Measurements from ENCODE around the gene ZBBX. TPM values are rescaled to one million over a fixed set of nuclear protein-coding genes. Genes with fewer than 3 reads are reported as not detected.
A peak's percentile ranks its signal among the peaks of the same experiment; 100 is the strongest.

Gene ZBBX
- total and polyA plus RNA-seq, 2 of the 4 experiments (the other 2 are of a cell fraction) = not detected

DNA sequence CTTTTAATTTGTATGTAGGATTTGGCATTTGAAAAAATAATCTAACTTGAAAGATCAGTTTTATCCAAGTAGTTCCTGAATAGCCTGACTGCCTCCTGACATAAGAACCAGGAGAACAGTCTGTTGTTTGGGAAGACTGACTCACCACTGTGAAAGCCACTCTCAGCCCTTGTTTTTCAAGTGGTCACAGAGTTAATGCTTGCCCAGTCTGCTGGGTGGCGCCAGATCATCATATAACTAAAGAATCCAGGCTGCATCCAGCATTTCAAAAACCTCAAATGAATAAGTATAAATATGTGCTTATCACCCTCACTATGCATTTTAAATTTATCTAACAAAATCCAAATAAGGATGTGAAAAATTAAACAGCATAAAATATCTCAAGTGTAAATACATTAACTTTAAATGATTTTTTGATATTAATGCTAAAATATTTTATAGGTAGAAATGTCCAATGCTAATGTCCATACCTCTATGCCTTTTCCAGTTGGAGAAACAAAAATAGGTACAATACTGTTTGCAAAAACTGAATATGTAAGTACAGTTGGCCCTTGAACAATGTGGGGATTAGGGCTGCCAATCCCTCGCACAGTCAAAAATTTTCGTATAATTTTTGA, 26.9 kb upstream of the ZBBX start:
- Histone ChIP-seq H2BK5ac (ENCODE audit: low read depth, low read length, poor library complexity, severe bottlenecking) (no peak overlapping the region), H3K18ac (ENCODE audit: low read depth, low read length) (no peak overlapping the region), H3K79me1 (ENCODE audit: low read depth in 1 of 2, low read length in 2 of 2) (no peaks in the 10 kb centered on the region), H4K20me1 (ENCODE audit: insufficient read depth, low read length) (no peaks in the 10 kb centered on the region), H3K27me3 (ENCODE audit: control insufficient read depth, insufficient read depth, low read length) (no peaks in the 10 kb centered on the region), H2AFZ (replicated peaks; ENCODE audit: low read length, poor library complexity) (no peak overlapping the region), H4K5ac (ENCODE audit: low read depth, low read length) (no peak overlapping the region), H3K4me1 (ENCODE audit: control insufficient read depth, insufficient read depth, low read length) (no peaks in the 10 kb centered on the region), H3K9ac (ENCODE audit: low read depth, low read length) (no peak overlapping the region), H4K8ac (ENCODE audit: low read depth in 2 of 2, low read length in 2 of 2) (no peak overlapping the region), H2AK5ac (ENCODE audit: low read depth, low read length) (no peak overlapping the region), H3K4ac (ENCODE audit: low read depth, low read length) (no peak overlapping the region), H3K4me3 (ENCODE audit: insufficient read depth, low read depth, low read length) (no peak overlapping the region), H3K9me1 (ENCODE audit: insufficient read depth, low read length) (no peaks in the 10 kb centered on the region), H3K27ac (ENCODE audit: insufficient read depth, low read length) (no peak overlapping the region), H3K14ac (replicated peaks; ENCODE audit: low read depth, low read length) (no peak overlapping the region), H3K23ac (ENCODE audit: low read depth, low read length) (no peak overlapping the region), H3K4me2 (ENCODE audit: low read depth, low read length) (no peak overlapping the region), H2BK20ac (ENCODE audit: low read depth, low read length) (no peak overlapping the region), H2BK15ac (ENCODE audit: low read depth, low read length) (no peak overlapping the region), H2AK9ac (replicated peaks; ENCODE audit: low read depth, low read length, poor library complexity) (no peak overlapping the region), H3K9me3 (ENCODE audit: control insufficient read depth, insufficient read depth, low read length) (no peaks in the 10 kb centered on the region; the same call in 1 of the 2 replicates), H4K91ac (ENCODE audit: insufficient read depth, low read depth, low read length) (no peak overlapping the region), H3K36me3 (ENCODE audit: control insufficient read depth, insufficient read depth, low read length) (no peaks in the 10 kb centered on the region), H2BK120ac (ENCODE audit: low read depth, low read length) (no peak overlapping the region), H3K56ac (ENCODE audit: extremely low read depth, insufficient read depth, low read length) (no peak overlapping the region)
- no TSS peak for BruUV-seq (replicated peaks)
- ATAC-seq (ENCODE audit: low read depth) = no peak
- POLR2A ChIA-PET (ENCODE audit: unreplicated experiment) = no interaction called here
- no CpG with 5 or more reads among the region's 3 CpGs for WGBS, 2 experiments (ENCODE audit: extremely low coverage in 2 of 2, insufficient read length in 1 of 2)
- CTCF ChIA-PET = no interaction called here
- in situ Hi-C loops (cut with MboI; ENCODE audit: low sequenced_read_pairs) = no loop called here
- DNase-seq = peak; percentile 15
- intact Hi-C loops (cut with micrococcal nuclease) = no loop called here
- no peak for TF ChIP-seq NFE2L2 (IDR thresholded peaks at IDR 0.05; ENCODE audit: low read depth, low read length)
- TF ChIP-seq MAFK (IDR thresholded peaks at IDR 0.05; ENCODE audit: low read depth, low read length) = no peak
- TF ChIP-seq RFX5 (IDR thresholded peaks at IDR 0.05; ENCODE audit: low read depth, low read length) = no peak
- TF ChIP-seq, protein P1, sequence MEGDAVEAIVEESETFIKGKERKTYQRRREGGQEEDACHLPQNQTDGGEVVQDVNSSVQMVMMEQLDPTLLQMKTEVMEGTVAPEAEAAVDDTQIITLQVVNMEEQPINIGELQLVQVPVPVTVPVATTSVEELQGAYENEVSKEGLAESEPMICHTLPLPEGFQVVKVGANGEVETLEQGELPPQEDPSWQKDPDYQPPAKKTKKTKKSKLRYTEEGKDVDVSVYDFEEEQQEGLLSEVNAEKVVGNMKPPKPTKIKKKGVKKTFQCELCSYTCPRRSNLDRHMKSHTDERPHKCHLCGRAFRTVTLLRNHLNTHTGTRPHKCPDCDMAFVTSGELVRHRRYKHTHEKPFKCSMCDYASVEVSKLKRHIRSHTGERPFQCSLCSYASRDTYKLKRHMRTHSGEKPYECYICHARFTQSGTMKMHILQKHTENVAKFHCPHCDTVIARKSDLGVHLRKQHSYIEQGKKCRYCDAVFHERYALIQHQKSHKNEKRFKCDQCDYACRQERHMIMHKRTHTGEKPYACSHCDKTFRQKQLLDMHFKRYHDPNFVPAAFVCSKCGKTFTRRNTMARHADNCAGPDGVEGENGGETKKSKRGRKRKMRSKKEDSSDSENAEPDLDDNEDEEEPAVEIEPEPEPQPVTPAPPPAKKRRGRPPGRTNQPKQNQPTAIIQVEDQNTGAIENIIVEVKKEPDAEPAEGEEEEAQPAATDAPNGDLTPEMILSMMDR (conservative IDR thresholded peaks at IDR 0.05; ENCODE audit: low read depth, low read length) = peak; percentile 26; the same call in 1 of the 2 replicates
- peak; percentile 36 for TF ChIP-seq RAD21 (IDR thresholded peaks at IDR 0.05; ENCODE audit: low read length)
- dilution Hi-C loops (cut with HindIII; ENCODE audit: low sequenced_read_pairs, unreplicated experiment) = no loop called here
